GM21515 (cell line): ENCODE results near the gene CEP19.
A peak's percentile ranks its signal among the peaks of the same experiment; 100 is the strongest.

Experiments
- ATAC-seq: cut with Tn5 transposase; IDR thresholded peaks from one replicate; pipeline ENCODE4 v1.9.1; 2021; ENCODE audit not compliant: unreplicated experiment

Gene CEP19

GRCh38 chr3:196712514-196713413 lies 714 bp upstream of the CEP19 start:
- peak; percentile 50 for ATAC-seq

- no peak for ATAC-seq
Observed at GRCh38 chr3:196708467-196708866, 3.6 kb downstream of the CEP19 start.

GRCh38 chr3:196707566-196707965 lies 4.5 kb downstream of the CEP19 start:
- no peak for ATAC-seq

- ATAC-seq: no peak
Observed at GRCh38 chr3:196706731-196707130, 5.3 kb downstream of the CEP19 start.

GRCh38 chr3:196706327-196706726 lies 5.7 kb downstream of the CEP19 start:
- no peak for ATAC-seq

- ATAC-seq: no peak
Observed at GRCh38 chr3:196700801-196701200, 11.2 kb downstream of the CEP19 start.

- no peak for ATAC-seq
Observed at GRCh38 chr3:196699749-196700148, 12.3 kb downstream of the CEP19 start.

- no peak for ATAC-seq
Observed at GRCh38 chr3:196697270-196697669, 14.8 kb downstream of the CEP19 start.

GRCh38 chr3:196695849-196696226 lies 16.2 kb downstream of the CEP19 start:
- ATAC-seq: no peak

- ATAC-seq: no peak
Observed at GRCh38 chr3:196694941-196695848, 16.9 kb downstream of the CEP19 start.

- ATAC-seq: no peak
Observed at GRCh38 chr3:196694202-196694638, 17.8 kb downstream of the CEP19 start.

GRCh38 chr3:196691386-196691785 lies 20.7 kb downstream of the CEP19 start:
- no peak for ATAC-seq

GRCh38 chr3:196689941-196690660 lies 21.9 kb downstream of the CEP19 start:
- no peak for ATAC-seq

- ATAC-seq: no peak
Observed at GRCh38 chr3:196688349-196688748, 23.7 kb downstream of the CEP19 start.

GRCh38 chr3:196686436-196686835 lies 25.6 kb downstream of the CEP19 start:
- no peak for ATAC-seq

GRCh38 chr3:196684548-196685407 lies 27.3 kb downstream of the CEP19 start:
- peak; percentile 88 for ATAC-seq

- no peak for ATAC-seq
Observed at GRCh38 chr3:196677931-196678330, 34.1 kb downstream of the CEP19 start.

- no peak for ATAC-seq
Observed at GRCh38 chr3:196677353-196677752, 34.7 kb downstream of the CEP19 start.

- no peak for ATAC-seq
Observed at GRCh38 chr3:196673632-196674031, 38.4 kb downstream of the CEP19 start.

GRCh38 chr3:196670339-196670738 lies 41.7 kb downstream of the CEP19 start:
- ATAC-seq: no peak
